Measurements from ENCODE around the gene PRICKLE3. TPM values are rescaled to one million over a fixed set of nuclear protein-coding genes. Genes with fewer than 3 reads are reported as not detected.
A peak's percentile ranks its signal among the peaks of the same experiment; 100 is the strongest.

Gene PRICKLE3
- 10 to 100 TPM; 14.5 to 40.0 (median 33.2) TPM for total RNA-seq

DNA sequence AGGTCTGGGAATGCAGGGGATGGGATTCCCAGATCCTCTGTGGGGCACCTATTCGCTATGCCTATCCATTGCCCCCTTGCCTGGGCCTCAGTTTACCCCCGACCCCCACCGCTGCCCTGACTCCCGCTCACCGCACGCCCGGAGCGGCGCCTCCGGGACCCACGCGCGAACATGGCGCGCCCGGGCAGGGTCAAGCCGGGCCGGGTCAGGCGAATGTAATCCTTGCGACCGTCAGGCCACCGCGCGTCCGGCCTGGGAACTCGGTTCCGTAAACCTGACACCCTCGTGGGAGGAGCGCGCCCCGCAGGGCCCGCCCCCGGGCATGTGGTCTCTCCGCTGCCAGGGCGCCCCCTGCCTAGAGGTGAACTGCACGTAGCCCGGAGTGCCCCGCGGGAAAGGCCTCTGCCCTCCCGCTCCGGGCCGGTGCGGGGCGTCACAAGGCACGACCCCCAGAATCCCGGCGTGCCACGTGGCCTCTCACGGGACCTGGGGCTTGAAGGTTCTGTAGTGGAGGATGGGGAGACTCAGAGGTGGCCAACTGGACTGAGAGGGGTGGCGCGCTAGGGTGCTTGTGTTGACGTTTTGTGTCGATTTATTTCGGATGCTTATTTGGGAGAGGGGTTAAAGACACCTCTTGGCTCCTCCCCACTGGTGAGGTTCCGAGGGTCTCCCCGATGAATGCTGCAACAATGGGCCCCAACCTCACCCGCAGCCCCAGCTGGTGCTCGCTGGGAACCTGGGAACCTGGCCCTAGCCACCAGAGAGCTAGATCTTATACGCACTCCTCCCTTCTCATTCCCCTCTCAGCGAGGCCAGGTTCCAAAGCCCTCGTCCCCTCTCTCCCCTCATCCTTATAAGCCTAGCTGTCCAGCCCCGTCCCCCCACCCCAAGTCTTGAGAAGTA is at the start of gene PRICKLE3:
Gene PRICKLE3 (minus strand): TSS at position 249 of the 903 bp plus-strand sequence. CDS start 76 bp downstream, at position 173.
- DNase-seq = peak; percentile 88
- in situ Hi-C loops (cut with MboI; ENCODE audit: low pct_ligation_motif_present in 1 of 4, low pct_unique_long_range_greater_than_20kb in 1 of 4, low sequenced_read_pairs in 3 of 4) (no loop called here), intact Hi-C loops (cut with DNase I; ENCODE audit: low total_unique reads) (no loop called here)
- peaks cover 0 to 24% (median 8%) of the 10 kb centered on the region in 4 donors for H3K4me1 ChIP-seq
- peaks cover 0 to 4% (median 0%) of the 10 kb centered on the region in 4 donors for H3K36me3 ChIP-seq
- 50% methylated on average over 46 of the region's 62 CpGs; no CpG with 5 or more reads in 1 of the 2 donors for WGBS, 2 donors (ENCODE audit: low coverage in 1 of 2)
- H3K27ac ChIP-seq = peak within 1 kb of the TSS; percentile 77 to 89 (median 86)
- no peak for TF ChIP-seq EP300 (IDR thresholded peaks at IDR 0.05; ENCODE audit: low read depth)
- TF ChIP-seq POLR2A (IDR thresholded peaks at IDR 0.05) = peak; percentile 69
- TF ChIP-seq CTCF (IDR thresholded peaks at IDR 0.05) = peak in 2 of 5 experiments; percentile 25 to 37
- peak; percentile 78 to 84 (median 81) for TF ChIP-seq POLR2AphosphoS5 (IDR thresholded peaks at IDR 0.05)
- H3K9me3 ChIP-seq = no peaks in the 10 kb centered on the region
- H3K4me3 ChIP-seq = peak within 1 kb of the TSS; percentile 47 to 64 (median 54)
- no peaks in the 10 kb centered on the region for H3K27me3 ChIP-seq

GRCh38 chrX:49233887-49234555 is 47.8 kb upstream of the PRICKLE3 start:
- Histone ChIP-seq H3K9me3 (no peaks in the 10 kb centered on the region), H3K27me3 (no peaks in the 10 kb centered on the region), H3K36me3 (no peaks in the 10 kb centered on the region), H3K4me1 (peaks cover 0 to 11% (median 2%) of the 10 kb centered on the region in 4 donors), H3K27ac (no peak overlapping the region), H3K4me3 (no peak overlapping the region)
- in situ Hi-C loops (cut with MboI; ENCODE audit: low pct_ligation_motif_present in 1 of 4, low pct_unique_long_range_greater_than_20kb in 1 of 4, low sequenced_read_pairs in 3 of 4) = no loop called here
- 85% methylated on average over 55 of the region's 56 CpGs; no CpG with 5 or more reads in 1 of the 2 donors for WGBS, 2 donors (ENCODE audit: low coverage in 1 of 2)
- intact Hi-C loops (cut with DNase I; ENCODE audit: low total_unique reads) = no loop called here
- DNase-seq = no peak
- TF ChIP-seq POLR2AphosphoS5 (IDR thresholded peaks at IDR 0.05) (no peak), POLR2A (IDR thresholded peaks at IDR 0.05) (no peak), CTCF (IDR thresholded peaks at IDR 0.05) (no peak), EP300 (IDR thresholded peaks at IDR 0.05; ENCODE audit: low read depth) (no peak)

DNA sequence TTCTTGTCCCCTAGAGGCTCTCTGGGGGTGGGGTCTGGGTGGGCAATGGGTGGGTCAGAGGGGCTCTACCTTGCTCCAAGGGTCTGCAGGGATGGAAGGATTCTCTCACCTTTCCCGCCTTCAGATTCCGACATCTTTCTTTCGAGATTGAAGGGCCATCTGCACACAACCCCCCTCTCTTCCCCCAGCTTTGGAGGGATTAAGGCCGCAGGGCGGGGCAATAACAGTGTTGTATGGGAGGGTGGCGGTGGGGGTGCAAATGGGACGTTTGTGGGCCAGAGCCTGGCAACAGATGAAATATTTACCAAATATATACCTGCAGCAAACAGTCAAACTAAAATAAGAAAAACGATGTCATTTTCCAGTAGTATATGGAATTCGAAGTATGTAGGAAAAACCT is 47.0 kb upstream of the PRICKLE3 start, which contains the start of gene CACNA1F:
Gene CACNA1F (minus strand): TSS at position 165 of the 400 bp plus-strand sequence. CDS start 31 bp downstream, at position 134.
- in situ Hi-C loops (cut with MboI; ENCODE audit: low pct_ligation_motif_present in 1 of 4, low pct_unique_long_range_greater_than_20kb in 1 of 4, low sequenced_read_pairs in 3 of 4) = no loop called here
- H3K4me3 ChIP-seq = no peak within 1 kb of the TSS
- H3K36me3 ChIP-seq = no peaks in the 10 kb centered on the region
- H3K27ac ChIP-seq = no peak within 1 kb of the TSS
- no peaks in the 10 kb centered on the region for H3K27me3 ChIP-seq
- intact Hi-C loops (cut with DNase I; ENCODE audit: low total_unique reads) = no loop called here
- no peak for DNase-seq
- WGBS, 2 donors (ENCODE audit: low coverage in 1 of 2) = 76% methylated on average over 9 of the region's 9 CpGs; no CpG with 5 or more reads in 1 of the 2 donors
- TF ChIP-seq EP300 (IDR thresholded peaks at IDR 0.05; ENCODE audit: low read depth) (no peak), POLR2A (IDR thresholded peaks at IDR 0.05) (no peak), CTCF (IDR thresholded peaks at IDR 0.05) (no peak), POLR2AphosphoS5 (IDR thresholded peaks at IDR 0.05) (no peak)
- no peaks in the 10 kb centered on the region for H3K9me3 ChIP-seq
- peaks cover 0 to 11% (median 2%) of the 10 kb centered on the region in 4 donors for H3K4me1 ChIP-seq

DNA sequence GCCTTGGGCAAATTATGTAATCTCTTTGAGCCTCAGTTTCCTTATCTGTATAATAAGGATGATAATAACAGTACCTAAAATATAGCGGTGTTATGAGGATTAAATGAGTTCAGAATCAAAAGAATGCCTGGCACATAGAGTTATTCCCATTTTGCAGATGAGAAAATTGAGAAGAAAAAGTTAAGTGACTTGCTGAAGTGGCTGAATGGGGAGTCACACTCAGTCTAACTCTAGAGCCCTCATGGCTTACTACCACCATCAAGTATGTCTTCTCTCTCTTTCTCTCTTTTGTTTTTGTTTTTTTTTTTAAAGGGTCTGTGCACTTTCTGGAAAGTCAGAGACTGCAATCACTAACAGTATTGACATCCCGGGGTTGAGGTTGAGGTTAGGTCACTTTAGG is 46.4 kb upstream of the PRICKLE3 start:
- intact Hi-C loops (cut with DNase I; ENCODE audit: low total_unique reads) (no loop called here), in situ Hi-C loops (cut with MboI; ENCODE audit: low pct_ligation_motif_present in 1 of 4, low pct_unique_long_range_greater_than_20kb in 1 of 4, low sequenced_read_pairs in 3 of 4) (no loop called here)
- Histone ChIP-seq H3K9me3 (no peaks in the 10 kb centered on the region), H3K27me3 (no peaks in the 10 kb centered on the region), H3K36me3 (no peaks in the 10 kb centered on the region), H3K4me3 (no peak overlapping the region), H3K4me1 (peaks cover 0 to 11% (median 2%) of the 10 kb centered on the region in 4 donors), H3K27ac (no peak overlapping the region)
- DNase-seq = no peak
- no peak for TF ChIP-seq POLR2A (IDR thresholded peaks at IDR 0.05)
- TF ChIP-seq POLR2AphosphoS5 (IDR thresholded peaks at IDR 0.05) = no peak
- no peak for TF ChIP-seq EP300 (IDR thresholded peaks at IDR 0.05; ENCODE audit: low read depth)
- no peak for TF ChIP-seq CTCF (IDR thresholded peaks at IDR 0.05)
- 72 to 100% methylated on average over 1 to 2 of the region's 2 CpGs for WGBS, 2 donors (ENCODE audit: low coverage in 1 of 2)
